PFSK-1 (cell line): Measurements from ENCODE around the gene CAPN3.

Experiments used
- POLR2AphosphoS5 ChIP-seq: IDR thresholded peaks from 2 replicates; pipeline ENCODE4 v1.6.1; 2012; ENCODE audit warnings: low read depth, mild to moderate bottlenecking, control low read depth, low read length, moderate library complexity
- SIN3A ChIP-seq: IDR thresholded peaks from 2 replicates; pipeline ENCODE4 v1.6.1; 2012; ENCODE audit warnings: mild to moderate bottlenecking, low read length, moderate library complexity, borderline replicate concordance; ENCODE audit not compliant: insufficient read depth
- TAF1 ChIP-seq: IDR thresholded peaks from 2 replicates; pipeline ENCODE4 v1.6.1; 2012; ENCODE audit warnings: low read length, control low read depth, borderline replicate concordance; ENCODE audit not compliant: insufficient read depth

GRCh38 chr15:42392309-42393024 lies 33.2 kb downstream of the CAPN3 start:
- TF ChIP-seq POLR2AphosphoS5 (no peak), TAF1 (no peak), SIN3A (no peak)
